A673 (cell line): ENCODE results near the gene SLCO6A1.

ENCODE experiments used
- CTCF ChIP-seq: fragments of 300-800, 200-600 bp; sonication (generic); conservative IDR thresholded peaks from 2 replicates; pipeline ENCODE4 v1.5.1; 2017; ENCODE audit warnings: low read depth, mild to moderate bottlenecking, antibody characterized with exemption, low read length, moderate library complexity, mixed read lengths
- EZH2 ChIP-seq: fragments of 200-600 bp; sonication (generic); IDR thresholded peaks from 2 replicates; pipeline ENCODE4 v1.6.1; 2017; ENCODE audit warnings: borderline replicate concordance, low read depth, mild to moderate bottlenecking, mixed read lengths, antibody characterized with exemption, low read length; ENCODE audit not compliant: poor library complexity, severe bottlenecking

DNA sequence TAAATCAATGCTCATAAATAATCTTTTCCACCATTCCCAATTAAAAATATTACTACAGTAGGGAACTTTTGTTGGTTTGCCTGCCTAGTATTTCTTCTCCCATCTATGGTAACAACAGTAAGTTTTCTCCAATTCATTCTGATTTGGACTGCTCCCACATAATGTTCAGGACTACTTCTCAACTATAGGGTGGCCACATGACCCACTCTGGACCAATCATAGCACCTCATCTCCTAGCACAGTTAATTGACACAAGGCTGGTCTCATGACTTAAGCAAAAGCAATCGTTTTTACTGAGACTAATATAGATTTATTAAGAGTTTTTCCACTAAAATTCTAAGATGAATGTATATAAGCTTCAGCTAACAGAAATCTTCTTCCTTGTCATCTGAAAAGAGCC lies 28.7 kb upstream of the SLCO6A1 start:
- TF ChIP-seq EZH2 (no peak), CTCF (no peak)
